CD4-positive, alpha-beta T cell treated with Interleukin-15 for 4 hours (primary cell): ENCODE data around the gene PNRC1.
"Not testable (repeated sequence)": the region's sequence is repeated elsewhere in the genome, so short reads cannot be mapped to it uniquely, and the experiment has no call there.

Experiments
- DNase-seq: peaks from one replicate; pipeline ENCODE4 v3.0.0-alpha.2; 2020; ENCODE audit warnings: low spot score

The PNRC1 gene

GRCh38 chr6:89110284-89110683 is 29.7 kb downstream of the PNRC1 start:
- no peak for DNase-seq

DNA sequence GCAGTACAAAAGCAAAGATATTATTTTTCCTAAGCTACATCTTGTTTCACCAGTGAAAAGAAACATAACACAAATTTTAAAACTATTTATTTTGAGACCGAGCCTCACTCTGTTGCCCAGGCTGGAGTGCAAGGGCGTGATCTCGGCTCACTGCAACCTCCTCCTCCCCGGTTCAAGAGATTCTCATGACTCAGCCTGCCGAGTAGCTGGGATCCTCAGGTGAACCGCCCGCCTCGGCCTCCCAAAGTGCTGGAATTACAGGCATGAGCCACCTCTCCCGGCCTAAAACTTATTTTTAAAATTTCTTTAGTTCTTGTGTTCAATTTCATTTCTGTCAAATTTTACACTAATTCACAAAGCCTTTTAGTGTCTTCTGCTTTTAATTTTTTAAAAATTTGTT is 31.4 kb downstream of the PNRC1 start:
- DNase-seq = no peak

GRCh38 chr6:89116702-89117101 is 36.2 kb downstream of the PNRC1 start:
- no peak for DNase-seq

DNA sequence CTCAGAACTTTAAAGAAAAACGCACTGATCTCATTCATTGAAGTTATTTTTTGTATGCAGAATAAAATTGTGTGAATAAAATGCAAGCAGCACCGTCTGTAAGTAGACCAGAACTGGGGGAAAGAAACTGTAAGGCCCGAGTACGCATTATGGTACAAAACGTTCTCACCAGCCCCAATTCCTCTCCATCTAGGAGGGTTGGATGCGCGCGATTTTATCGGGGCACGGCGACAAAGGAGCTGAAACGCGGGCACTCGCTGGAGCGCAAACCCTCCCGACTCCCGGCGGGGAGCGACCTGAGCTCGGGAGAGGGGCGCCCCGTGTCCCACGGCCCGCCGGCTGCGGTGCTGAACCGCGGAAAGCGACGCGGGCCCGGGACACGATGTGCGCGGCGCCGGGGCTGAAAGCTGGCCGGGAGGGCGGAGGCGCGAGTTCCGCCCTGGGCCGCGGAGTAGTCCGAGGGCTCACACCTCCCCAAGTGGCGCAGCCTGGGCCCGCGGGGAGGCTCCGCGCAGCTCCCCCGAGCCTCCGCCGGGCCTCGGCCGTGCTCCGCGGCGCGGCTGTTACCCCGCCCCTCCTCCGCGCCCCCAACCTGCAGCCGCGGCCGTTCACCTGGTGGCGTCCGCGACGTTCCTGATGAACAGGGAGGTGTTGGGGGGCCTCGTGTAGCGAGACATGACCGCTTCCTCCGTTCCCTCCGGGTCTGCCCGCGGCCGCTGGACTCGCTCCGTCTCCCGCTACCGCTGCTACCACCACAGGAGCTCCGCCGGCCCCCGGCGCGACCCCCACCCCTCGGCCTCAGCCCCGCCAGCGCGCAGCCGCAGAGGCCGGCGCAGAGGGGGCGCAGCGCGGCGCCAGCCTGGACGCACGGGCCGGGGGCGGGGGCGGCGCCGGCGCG is 36.9 kb downstream of the PNRC1 start, which contains the start of gene SRSF12:
Gene SRSF12, minus strand, starts transcription at position 861 of the 898 bp plus-strand sequence. Its CDS starts 184 bp downstream, at position 677.
- DNase-seq = peak; percentile 21

DNA sequence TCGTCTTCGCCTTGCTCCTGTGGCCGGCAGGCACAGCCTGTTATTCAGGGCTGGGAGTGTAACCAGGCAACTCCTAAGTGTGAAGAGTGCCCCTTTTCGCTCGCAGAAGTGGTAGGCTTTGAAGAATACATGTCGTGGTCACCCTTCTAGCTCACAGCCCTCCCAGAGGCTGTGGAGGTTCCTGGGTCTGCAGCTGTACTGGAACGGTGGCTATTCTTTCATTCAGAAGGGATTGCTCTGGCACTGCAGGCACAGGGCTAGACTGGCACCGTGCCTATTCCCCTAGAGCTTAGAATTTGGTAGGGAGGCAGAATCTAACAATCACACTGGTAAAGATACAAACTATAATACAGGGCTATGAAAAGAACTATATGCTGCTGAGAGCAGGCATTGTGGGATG is 38.4 kb downstream of the PNRC1 start:
- DNase-seq = no peak

DNA sequence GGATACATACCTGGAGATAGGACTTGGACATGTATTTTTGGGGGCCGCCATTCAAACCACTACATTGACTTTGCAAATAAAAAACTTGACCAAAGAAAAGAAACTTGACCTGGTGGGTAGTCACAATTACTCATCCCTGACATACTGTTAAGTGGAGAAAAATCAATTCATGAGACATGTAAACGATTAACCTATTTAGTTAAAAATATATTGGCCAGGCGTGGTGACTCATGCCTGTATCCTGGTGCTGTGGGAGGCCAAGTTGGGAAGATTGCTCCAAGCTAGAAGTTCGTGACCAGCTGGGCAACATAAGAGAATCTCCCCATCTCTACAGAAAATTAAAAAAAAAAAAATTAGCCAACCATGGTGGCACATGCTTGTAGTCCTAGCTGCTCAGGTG is 39.8 kb downstream of the PNRC1 start:
- DNase-seq = no peak

- DNase-seq = no peak
These were observed 41.4 kb downstream of the PNRC1 start for GRCh38 chr6:89121934-89122333.

GRCh38 chr6:89122625-89123024 is 42.1 kb downstream of the PNRC1 start:
- peak; percentile 35 for DNase-seq

DNA sequence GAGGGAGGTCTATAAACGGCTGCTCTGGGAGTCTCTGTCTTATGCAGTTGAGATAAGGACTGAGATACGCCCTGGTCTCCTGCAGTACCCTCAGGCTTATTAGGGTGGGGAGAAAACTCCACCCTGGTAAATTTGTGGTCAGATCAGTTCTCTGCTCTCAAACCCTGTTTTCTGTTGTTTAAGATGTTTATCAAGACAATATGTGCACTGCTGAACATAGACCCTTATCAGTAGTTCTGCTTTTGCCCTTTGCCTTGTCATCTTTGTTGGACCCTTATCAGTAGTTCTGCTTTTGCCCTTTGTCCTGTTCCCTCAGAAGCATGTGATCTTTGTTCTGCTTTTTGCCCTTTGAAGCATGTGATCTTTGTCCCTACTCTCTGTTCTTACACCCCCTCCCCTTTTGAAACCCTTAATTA is 47.7 kb downstream of the PNRC1 start:
- DNase-seq = not testable (repeated sequence)

GRCh38 chr6:89131599-89131998 is 51.0 kb downstream of the PNRC1 start:
- no peak for DNase-seq

DNA sequence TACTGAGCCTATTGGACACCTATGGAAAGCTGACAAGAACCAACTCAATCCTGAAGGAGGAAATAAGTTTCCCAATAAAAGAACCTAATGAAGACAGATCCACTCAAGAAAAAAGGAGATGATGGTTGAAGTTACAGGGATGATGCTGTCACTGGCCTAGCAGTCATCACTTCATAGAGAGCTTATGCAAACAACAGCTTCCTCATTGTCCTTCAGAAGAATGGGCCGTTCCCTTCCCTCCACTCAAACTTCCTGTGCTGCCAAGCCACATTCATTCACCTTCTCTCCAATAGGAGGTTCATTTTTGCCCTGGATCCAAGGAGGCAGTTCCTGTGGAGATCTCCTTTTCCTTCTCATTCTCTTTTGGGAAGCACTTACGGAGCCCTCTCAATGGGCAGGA is 51.5 kb downstream of the PNRC1 start:
- no peak for DNase-seq

DNA sequence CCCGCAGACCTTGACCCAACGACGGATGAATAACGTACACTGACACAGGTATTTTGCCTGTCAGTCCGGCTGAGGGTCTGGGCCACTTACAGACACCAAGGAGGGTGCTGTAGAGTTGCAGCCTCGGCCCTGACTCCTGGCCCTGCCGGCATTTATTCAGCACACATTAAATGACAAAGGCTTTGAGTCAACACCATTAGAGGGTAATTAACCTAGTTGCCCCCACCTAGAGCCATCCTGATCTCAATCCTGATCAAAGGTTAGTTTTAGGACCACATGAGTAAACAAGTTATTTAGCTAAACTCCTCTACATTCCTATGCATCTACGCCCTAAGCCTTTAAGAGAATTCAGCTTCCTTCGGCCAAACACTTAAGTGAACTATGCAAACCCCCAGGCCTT is 53.4 kb downstream of the PNRC1 start:
- no peak for DNase-seq

DNA sequence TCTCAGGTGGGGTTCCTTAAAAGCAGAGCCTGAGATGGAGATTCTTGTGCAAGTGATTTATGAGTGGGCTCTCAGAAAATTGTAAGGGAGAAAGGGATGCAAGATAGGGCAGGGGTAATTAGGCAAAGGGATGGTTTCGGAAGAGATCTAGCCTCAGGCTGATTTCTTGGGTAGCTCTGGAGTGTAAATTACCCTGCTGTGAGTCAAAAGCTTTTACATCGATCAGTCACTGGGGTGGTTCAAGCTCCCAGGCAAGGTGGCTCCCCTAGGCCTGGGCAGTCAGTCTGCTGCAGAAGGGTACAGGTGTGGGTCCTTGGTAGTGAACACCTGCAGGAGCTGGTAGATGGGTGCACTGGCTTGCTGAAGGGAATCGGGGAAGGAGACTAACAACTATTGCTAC is 54.2 kb downstream of the PNRC1 start:
- DNase-seq = no peak
